GM18502 (cell line): ENCODE results near the gene RAD9A.
"Not testable (repeated sequence)": the region's sequence is repeated elsewhere in the genome, so short reads cannot be mapped to it uniquely, and the experiment has no call there.

Experiments used
- ATAC-seq: cut with Tn5 transposase; IDR thresholded peaks from one replicate; pipeline ENCODE4 v1.9.1; 2021; ENCODE audit warnings: mild to moderate bottlenecking; ENCODE audit not compliant: unreplicated experiment, poor library complexity

The RAD9A gene

GRCh38 chr11:67393990-67394389, 2.2 kb downstream of the RAD9A start:
- no peak for ATAC-seq

GRCh38 chr11:67395555-67396258, 3.9 kb downstream of the RAD9A start:
- no peak for ATAC-seq

- no peak for ATAC-seq
Measured at GRCh38 chr11:67396259-67396581, 4.4 kb downstream of the RAD9A start.

- ATAC-seq: no peak
Measured at GRCh38 chr11:67396587-67397389, 5.0 kb downstream of the RAD9A start.

GRCh38 chr11:67397536-67397935, 5.8 kb downstream of the RAD9A start:
- no peak for ATAC-seq

GRCh38 chr11:67397986-67398660, 6.3 kb downstream of the RAD9A start:
- no peak for ATAC-seq

- no peak for ATAC-seq
Measured at GRCh38 chr11:67398661-67399563, 7.1 kb downstream of the RAD9A start.

- ATAC-seq: no peak
Measured at GRCh38 chr11:67400251-67400941, 8.6 kb downstream of the RAD9A start.

GRCh38 chr11:67400942-67401494, 9.2 kb downstream of the RAD9A start:
- ATAC-seq: peak; percentile 26

- peak; percentile 56 for ATAC-seq
Measured at GRCh38 chr11:67401495-67402191, 9.9 kb downstream of the RAD9A start, which contains the start of gene PPP1CA. Gene PPP1CA, minus strand, starts transcription at chr11:67401858. Its CDS starts 76 bp downstream, at chr11:67401782.

GRCh38 chr11:67402192-67402839, 10.5 kb downstream of the RAD9A start:
- not testable (repeated sequence) for ATAC-seq

- not testable (repeated sequence) for ATAC-seq
Measured at GRCh38 chr11:67403085-67403484, 11.3 kb downstream of the RAD9A start.

- no peak for ATAC-seq
Measured at GRCh38 chr11:67404515-67405195, 12.9 kb downstream of the RAD9A start.

- ATAC-seq: no peak
Measured at GRCh38 chr11:67405196-67405567, 13.4 kb downstream of the RAD9A start.

- ATAC-seq: no peak
Measured at GRCh38 chr11:67405688-67406339, 14.0 kb downstream of the RAD9A start.

- ATAC-seq: no peak
Measured at GRCh38 chr11:67406420-67406968, 14.7 kb downstream of the RAD9A start.
